T-helper 1 cell (primary cell): Measurements from ENCODE around the gene IRF5.
A peak's percentile ranks its signal among the peaks of the same experiment; 100 is the strongest.

Source experiments
- DNase-seq, 5 donors: peaks; one replicate each; pipeline ENCODE4 v3.0.0-alpha.2; 2012 to 2020

IRF5 gene

GRCh38 chr7:128921866-128922440 lies 15.8 kb upstream of the IRF5 start:
- no peak for DNase-seq

GRCh38 chr7:128922496-128923410 lies 15.0 kb upstream of the IRF5 start:
- DNase-seq, result no peak

- DNase-seq, result no peak
Observed at GRCh38 chr7:128923411-128923800, 14.3 kb upstream of the IRF5 start.

- DNase-seq, result no peak
Observed at GRCh38 chr7:128924707-128925588, 12.8 kb upstream of the IRF5 start.

GRCh38 chr7:128928159-128928813 lies 9.4 kb upstream of the IRF5 start:
- no peak for DNase-seq

GRCh38 chr7:128928882-128929788 lies 8.6 kb upstream of the IRF5 start:
- no peak for DNase-seq

- DNase-seq, result no peak
Observed at GRCh38 chr7:128931190-128931798, 6.4 kb upstream of the IRF5 start.

- no peak for DNase-seq
Observed at GRCh38 chr7:128931965-128932861, 5.5 kb upstream of the IRF5 start.

GRCh38 chr7:128932862-128933179 lies 4.9 kb upstream of the IRF5 start:
- no peak for DNase-seq

- DNase-seq, result peak in 2 of 5 donors; percentile 34 to 79
Observed at GRCh38 chr7:128933180-128933891, 4.4 kb upstream of the IRF5 start.

GRCh38 chr7:128934361-128935341 lies 3.1 kb upstream of the IRF5 start:
- no peak for DNase-seq

- no peak for DNase-seq
Observed at GRCh38 chr7:128935342-128935730, 2.4 kb upstream of the IRF5 start.

- no peak for DNase-seq
Observed at GRCh38 chr7:128936798-128937197, 929 bp upstream of the IRF5 start.

GRCh38 chr7:128937271-128937646 lies 468 bp upstream of the IRF5 start:
- no peak for DNase-seq

- DNase-seq, result no peak
Observed at GRCh38 chr7:128938544-128939074, 882 bp downstream of the IRF5 start.

GRCh38 chr7:128939075-128939860 lies 1.5 kb downstream of the IRF5 start:
- DNase-seq, result no peak

- no peak for DNase-seq
Observed at GRCh38 chr7:128939861-128940410, 2.2 kb downstream of the IRF5 start.
